HG03342 (cell line): ENCODE results near the gene FGF7.
"Not testable (repeated sequence)": the region's sequence is repeated elsewhere in the genome, so short reads cannot be mapped to it uniquely, and the experiment has no call there.

Experiments
- ATAC-seq: cut with Tn5 transposase; IDR thresholded peaks from one replicate; pipeline ENCODE4 v1.9.1; 2021; ENCODE audit warnings: mild to moderate bottlenecking, moderate library complexity; ENCODE audit not compliant: unreplicated experiment

FGF7 gene

GRCh38 chr15:49492151-49492550, 69.1 kb downstream of the FGF7 start:
- no peak for ATAC-seq

GRCh38 chr15:49492830-49493229, 69.8 kb downstream of the FGF7 start:
- no peak for ATAC-seq

GRCh38 chr15:49494842-49495241, 71.8 kb downstream of the FGF7 start:
- ATAC-seq = no peak

- no peak for ATAC-seq
These were observed 73.1 kb downstream of the FGF7 start for GRCh38 chr15:49495993-49496753.

- ATAC-seq = no peak
These were observed 78.5 kb downstream of the FGF7 start for GRCh38 chr15:49501586-49501985.

- no peak for ATAC-seq
These were observed 83.3 kb downstream of the FGF7 start for GRCh38 chr15:49506341-49506740.

GRCh38 chr15:49507261-49507660, 84.2 kb downstream of the FGF7 start:
- ATAC-seq = no peak

- not testable (repeated sequence) for ATAC-seq
These were observed 89.7 kb downstream of the FGF7 start for GRCh38 chr15:49512739-49513138.

GRCh38 chr15:49521802-49522201, 98.8 kb downstream of the FGF7 start:
- no peak for ATAC-seq

- no peak for ATAC-seq
These were observed 105.2 kb downstream of the FGF7 start for GRCh38 chr15:49528289-49528688.

- no peak for ATAC-seq
These were observed 107.0 kb downstream of the FGF7 start for GRCh38 chr15:49530092-49530491.
